Measurements from ENCODE around the gene ZNF619. TPM values are rescaled to one million over a fixed set of nuclear protein-coding genes. Genes with fewer than 3 reads are reported as not detected.

Gene ZNF619
- total and polyA plus RNA-seq, 2 of the 13 experiments (the other 11 are each of a cell fraction or from before 2014, with no cell fraction given), result 0.83 to 5.2 TPM

GRCh38 chr3:40465111-40465407 is 11.9 kb upstream of the ZNF619 start (continued):
- no peak for TF ChIP-seq RFX3 (CRISPR knock-in tag; IDR thresholded peaks at IDR 0.05)
- no peak for TF ChIP-seq POGZ (CRISPR knock-in tag; IDR thresholded peaks at IDR 0.05)
- TF ChIP-seq ISL2 (CRISPR knock-in tag; IDR thresholded peaks at IDR 0.05), result no peak
- no peak for TF ChIP-seq THYN1 (CRISPR knock-in tag; IDR thresholded peaks at IDR 0.05; ENCODE audit: borderline replicate concordance, low read depth)
- TF ChIP-seq ZNF138 (CRISPR knock-in tag; IDR thresholded peaks at IDR 0.05; ENCODE audit: low read depth), result no peak
- TF ChIP-seq ZNF331 (CRISPR knock-in tag; IDR thresholded peaks at IDR 0.05), result no peak
- no peak for TF ChIP-seq MBNL3 (CRISPR knock-in tag; conservative IDR thresholded peaks at IDR 0.05)

GRCh38 chr3:40465456-40465855 is 11.5 kb upstream of the ZNF619 start:
- 94% methylated on average over 2 of the region's 2 CpGs for WGBS (ENCODE audit: low lambda C conversion rate)
- ChIA-PET POLR2A (interaction anchor here (0.9 to 3.6 kb wide), 5 partner anchors 8 to 40 kb away, joined by 3 to 14 read pairs (median 7); partner anchors contain the start of genes RPL14, ZNF619 and ZNF620), CTCF (ENCODE audit: low intra/inter-chr PET ratio, low total read pairs) (no interaction called here)
- TF ChIP-seq PAF1 (CRISPR knock-in tag; IDR thresholded peaks at IDR 0.05) (no peak), MED1 (CRISPR knock-in tag; IDR thresholded peaks at IDR 0.05) (no peak), POLR2A (IDR thresholded peaks at IDR 0.05; ENCODE audit: insufficient read depth in 1 of 2, low read depth in 2 of 2, low read length in 2 of 2) (peak in 1 of 2 experiments; percentile 6; a peak in 1 of 4 replicates), RBFOX2 (IDR thresholded peaks at IDR 0.05; ENCODE audit: low read depth, low read length) (0 out of 2 replicates have a peak, but pooled peaks have one; percentile 16)
- intact Hi-C loops (cut with micrococcal nuclease; ENCODE audit: unreplicated experiment), result no loop called here
- in situ Hi-C loops (cut with HindIII; ENCODE audit: extremely low pct_ligation_motif_present, low pct_unique_long_range_greater_than_20kb), result no loop called here
- DNase-seq (ENCODE audit: low spot score) (no peak), FAIRE-seq (no peak), ATAC-seq (peak; percentile 19)
- H3K4me2 ChIP-seq (ENCODE audit: low read depth, low read length), result no peak overlapping the region
- BruUV-seq (replicated peaks), result no TSS peak
- peaks cover under 1% of the 10 kb centered on the region for H4K20me1 ChIP-seq (ENCODE audit: insufficient read depth, low read length)
- H3K4me1 ChIP-seq (ENCODE audit: insufficient read depth, low read length), result peaks cover 15% of the 10 kb centered on the region
- H3K9me3 ChIP-seq (ENCODE audit: low read length), result no peaks in the 10 kb centered on the region
- no peak overlapping the region for H3K9ac ChIP-seq (ENCODE audit: insufficient read depth, low read depth, low read length)
- H3K36me3 ChIP-seq (replicated peaks in 1 of 2; ENCODE audit: control insufficient read depth in 1 of 2, insufficient read depth in 2 of 2, low read length in 2 of 2), result peaks cover 6 to 27% of the 10 kb centered on the region in 2 experiments
- H3K27me3 ChIP-seq (ENCODE audit: control insufficient read depth in 1 of 2, insufficient read depth in 2 of 2, low read length in 2 of 2), result no peaks in the 10 kb centered on the region
- H3K4me3 ChIP-seq (replicated peaks in 1 of 3; ENCODE audit: insufficient read depth in 1 of 3, low read depth in 2 of 3, low read length in 3 of 3), result no peak overlapping the region
- no peaks in the 10 kb centered on the region for H3K79me2 ChIP-seq (ENCODE audit: insufficient read depth, low read length)
- no peak overlapping the region for H3K27ac ChIP-seq (ENCODE audit: extremely low read length, insufficient read depth, low read length)
- no peak overlapping the region for H2AFZ ChIP-seq (ENCODE audit: low read length)

All from HepG2 (cell line).